B cell (primary cell): ENCODE results near the gene NUP58.

Source experiments
- CTCF ChIP-seq: fragments of 200-600 bp; IDR thresholded peaks from one replicate; pipeline ENCODE4 v1.8.0; 2022; ENCODE audit warnings: antibody characterized with exemption, mild to moderate bottlenecking
- EZH2 ChIP-seq: IDR thresholded peaks from 2 replicates; pipeline ENCODE4 v1.6.1; 2012; ENCODE audit warnings: borderline replicate concordance, low read depth, mild to moderate bottlenecking, moderate library complexity, low read length; ENCODE audit not compliant: insufficient read depth, poor library complexity, severe bottlenecking

GRCh38 chr13:25302121-25302520, 696 bp downstream of the NUP58 start:
- TF ChIP-seq CTCF (no peak), EZH2 (no peak)
